GM12878 (cell line): Measurements from ENCODE around the gene CERKL. TPM values are rescaled to one million over a fixed set of nuclear protein-coding genes. Genes with fewer than 3 reads are reported as not detected.

Source experiments
- ATAC-seq: fragments of 200-7000 bp; cut with Tn5 transposase; 3 replicates; pipeline ENCODE4 v1.9.1; 2020; ENCODE audit warnings: mild to moderate bottlenecking, moderate library complexity
- BruUV-seq: library from RNA; stranded (reverse); fragments of 400-500 nt; replicated peaks from 2 replicates; lab custom pipeline; 2021; lab: Mats Ljungman, UMichigan
- CTCF ChIA-PET: fragments of 300-600 bp; sonication (Branson Sonifier 250); formaldehyde crosslinking; extraction: SDS; loops from one replicate; lab custom pipeline; 2021; ENCODE audit warnings: inconsistent platforms; lab: Yijun Ruan, JAX
- POLR2A ChIA-PET: fragments of 350-600 bp; formaldehyde crosslinking; extraction: SDS; loops from one replicate; lab custom pipeline; 2021; ENCODE audit warnings: inconsistent platforms; lab: Charles Lee
- RAD21 ChIA-PET: fragments of 300-600 bp; sonication (Branson Sonifier 250); formaldehyde crosslinking; loops from one replicate; lab custom pipeline; 2023; ENCODE audit warnings: antibody characterized with exemption; ENCODE audit not compliant: unreplicated experiment; lab: Charles Lee
- SMC1A ChIA-PET: fragments of 300-600 bp; sonication (Branson Sonifier 250); formaldehyde crosslinking; loops from one replicate; lab custom pipeline; 2023; ENCODE audit not compliant: unreplicated experiment, uncharacterized antibody; lab: Charles Lee
- DNase-seq: peaks from one replicate; pipeline ENCODE4 v3.0.0-alpha.2; 2011; ENCODE audit warnings: low read depth, low spot score
- FAIRE-seq: peaks from 3 replicates; lab custom pipeline; 2011; peaks lifted over from hg19 to GRCh38; lab: Jason Lieb, UNC
- H2AFZ ChIP-seq: 2 replicates; pipeline ENCODE4 v1.6.0; 2011; ENCODE audit warnings: low read depth, low read length, control low read depth; ENCODE audit not compliant: control insufficient read depth
- H3K27ac ChIP-seq: 2 replicates; pipeline ENCODE4 v1.5.1; 2011; ENCODE audit warnings: control low read depth; ENCODE audit not compliant: control insufficient read depth, insufficient read depth
- H3K27me3 ChIP-seq, 2 experiments: replicated peaks in 1 of 2; 2 replicates each; pipeline versions ENCODE4 v1.6.0 to v1.6.1; 2011; ENCODE audit warnings: low read length in 1 of 2; ENCODE audit not compliant: control insufficient read depth in 2 of 2, insufficient read depth in 2 of 2
- H3K36me3 ChIP-seq, 2 experiments: 2 replicates each; pipeline ENCODE4 v1.5.1; 2011; ENCODE audit warnings: low read length in 1 of 2; ENCODE audit not compliant: control insufficient read depth in 2 of 2, insufficient read depth in 2 of 2
- H3K4me1 ChIP-seq: 2 replicates; pipeline ENCODE4 v1.6.1; 2011; ENCODE audit warnings: mild to moderate bottlenecking, low read length, moderate library complexity, mixed read lengths; ENCODE audit not compliant: control insufficient read depth, insufficient read depth
- H3K4me2 ChIP-seq: 2 replicates; pipeline ENCODE4 v1.6.0; 2011; ENCODE audit warnings: control low read depth; ENCODE audit not compliant: control insufficient read depth, insufficient read depth
- H3K4me3 ChIP-seq: fragments of 200-600 bp; sonication (generic); 2 replicates; pipeline ENCODE4 v1.5.1; 2016
- H3K79me2 ChIP-seq: 2 replicates; pipeline ENCODE4 v1.6.0; 2011; ENCODE audit warnings: low read length; ENCODE audit not compliant: control insufficient read depth, insufficient read depth
- H3K9ac ChIP-seq: 2 replicates; pipeline ENCODE4 v1.8.0; 2011; ENCODE audit warnings: low read length, control low read depth, mixed read lengths; ENCODE audit not compliant: control insufficient read depth, insufficient read depth
- H3K9me3 ChIP-seq: replicated peaks from 3 replicates; pipeline ENCODE4 v1.5.1; 2011; ENCODE audit warnings: mild to moderate bottlenecking, low read length; ENCODE audit not compliant: control insufficient read depth, insufficient read depth
- H4K20me1 ChIP-seq: 2 replicates; pipeline ENCODE4 v1.6.0; 2011; ENCODE audit not compliant: control insufficient read depth, insufficient read depth
- ASH2L ChIP-seq: fragments of 300-600, 200-600 bp; sonication (generic); IDR thresholded peaks from 2 replicates; pipeline ENCODE4 v1.6.1; 2017; ENCODE audit warnings: low read depth, mild to moderate bottlenecking, borderline replicate concordance
- BACH1 ChIP-seq: fragments of 450-650 bp; IDR thresholded peaks from 2 replicates; pipeline ENCODE4 v1.6.1; 2017; ENCODE audit warnings: mild to moderate bottlenecking, borderline replicate concordance
- EED ChIP-seq: sonication (generic); IDR thresholded peaks from 2 replicates; pipeline ENCODE4 v1.6.1; 2016; ENCODE audit warnings: antibody characterized with exemption, low read depth
- EGR1 ChIP-seq, 2 experiments: IDR thresholded peaks; 1 replicate in 1 of 2; 2 replicates in 1 of 2; pipeline ENCODE4 v1.6.1; 2011 to 2012; ENCODE audit warnings: low read depth in 2 of 2, low read length in 2 of 2, borderline replicate concordance in 1 of 2, mild to moderate bottlenecking in 1 of 2, moderate library complexity in 1 of 2
- ESRRA ChIP-seq: IDR thresholded peaks from 2 replicates; pipeline ENCODE4 v1.6.1; 2012; ENCODE audit warnings: mild to moderate bottlenecking, low read length, improper control_type of control experiment
- GABPA ChIP-seq: IDR thresholded peaks from 2 replicates; pipeline ENCODE4 v1.6.1; 2014; ENCODE audit warnings: antibody characterized with exemption, low read depth, mild to moderate bottlenecking, inconsistent platforms
- HDGF ChIP-seq: fragments of 450-650 bp; IDR thresholded peaks from 2 replicates; pipeline ENCODE4 v1.6.1; 2016; ENCODE audit warnings: antibody characterized with exemption
- IRF4 ChIP-seq: IDR thresholded peaks from 2 replicates; pipeline ENCODE4 v1.6.1; 2011; ENCODE audit warnings: low read depth, low read length
- MEF2A ChIP-seq: IDR thresholded peaks from 2 replicates; pipeline ENCODE4 v1.6.1; 2011; ENCODE audit warnings: low read depth, mild to moderate bottlenecking, low read length, moderate library complexity; ENCODE audit not compliant: insufficient read depth
- MTA2 ChIP-seq: fragments of 450-650 bp; IDR thresholded peaks from 2 replicates; pipeline ENCODE4 v1.6.1; 2016; ENCODE audit warnings: low read depth, mild to moderate bottlenecking, moderate library complexity
- NRF1 ChIP-seq: conservative IDR thresholded peaks from 2 replicates; pipeline ENCODE4 v1.6.1; 2011; ENCODE audit warnings: mild to moderate bottlenecking, low read depth, low read length, improper control_type of control experiment
- PML ChIP-seq: IDR thresholded peaks from 2 replicates; pipeline ENCODE4 v1.6.1; 2012; ENCODE audit warnings: low read length, inconsistent platforms
- RELA ChIP-seq: fragments of 450-650 bp; IDR thresholded peaks from 2 replicates; pipeline ENCODE4 v1.8.0; 2014; ENCODE audit warnings: borderline replicate concordance; ENCODE audit not compliant: partially characterized antibody
- SMAD5 ChIP-seq: IDR thresholded peaks from 2 replicates; pipeline ENCODE4 v1.6.1; 2016; ENCODE audit warnings: antibody characterized with exemption, low read depth
- SREBF2 ChIP-seq: IDR thresholded peaks from 2 replicates; pipeline ENCODE4 v1.6.1; 2012; ENCODE audit warnings: mild to moderate bottlenecking, low read length
- STAT1 ChIP-seq: fragments of 450-650 bp; conservative IDR thresholded peaks from 2 replicates; pipeline ENCODE4 v1.6.1; 2014; ENCODE audit warnings: antibody characterized with exemption, mild to moderate bottlenecking
- ZBED1 ChIP-seq: IDR thresholded peaks from 2 replicates; pipeline ENCODE4 v1.6.1; 2016; ENCODE audit warnings: borderline replicate concordance
- WGBS: methylation state at CpG from one replicate; pipeline ENCODE4 v1.1.6; 2016; ENCODE audit warnings: low lambda C conversion rate; ENCODE audit not compliant: insufficient replicate concordance, insufficient coverage; ENCODE audit errors: missing lambda C conversion rate; 5-methylcytosine and 5-hydroxymethylcytosine counted together
- in situ Hi-C: fragments of 300-500 bp; cut with MboI; formaldehyde crosslinking; loops from 9 replicates; pipeline ENCODE4 v1.14.3; 2018; ENCODE audit warnings: mixed read lengths
- intact Hi-C: fragments of 100-400 bp; cut with micrococcal nuclease; formaldehyde crosslinking; loops from one replicate; pipeline ENCODE4 v1.14.2; 2022; ENCODE audit not compliant: unreplicated experiment
- polyA plus RNA-seq, 11 experiments: library from polyadenylated mRNA; depleted of rRNA in 4 of 11; unstranded in 6 of 11; stranded (reverse) in 5 of 11; fragments of >200 nt; fragmentation: Nextera tagmentation in 4 of 11; fragmentation: Illumina TruSeq in 1 of 11; extraction: Ambion mirVana in 4 of 11; extraction: Trizol in 1 of 11; gene quantifications; 1 replicate in 1 of 11; 2 replicates in 10 of 11; pipeline versions ENCODE4 v1.2.1 to v1.2.3, GENCODE V29; 2011 to 2016; ENCODE audit warnings: inconsistent platforms in 2 of 11, missing spikeins in 2 of 11, low read depth in 1 of 11
- total RNA-seq, 4 experiments: library from RNA; depleted of rRNA in 3 of 4; stranded (reverse); fragments of >200 nt in 3 of 4; fragmentation: Illumina TruSeq in 1 of 4; extraction: Trizol in 1 of 4; gene quantifications; 2 replicates each; pipeline versions ENCODE4 v1.2.1 to v1.2.3, GENCODE V29; 2013 to 2021
- TF ChIP-seq, protein P1 (sequence below): IDR thresholded peaks from 2 replicates; pipeline ENCODE4 v1.6.1; 2012; ENCODE audit warnings: low read depth, low read length, improper control_type of control experiment
- TF ChIP-seq, protein P2 (sequence below): fragments of 450-650 bp; IDR thresholded peaks from 2 replicates; pipeline ENCODE4 v1.6.1; 2017; ENCODE audit warnings: mild to moderate bottlenecking, low read depth, inconsistent platforms; ENCODE audit not compliant: poor library complexity, severe bottlenecking

Gene CERKL
- total and polyA plus RNA-seq, 10 of the 15 experiments (the other 5 are each of a cell fraction or from before 2014, with no cell fraction given) = 0.05 to 23.0 (median 6.0) TPM; not detected in 2

DNA sequence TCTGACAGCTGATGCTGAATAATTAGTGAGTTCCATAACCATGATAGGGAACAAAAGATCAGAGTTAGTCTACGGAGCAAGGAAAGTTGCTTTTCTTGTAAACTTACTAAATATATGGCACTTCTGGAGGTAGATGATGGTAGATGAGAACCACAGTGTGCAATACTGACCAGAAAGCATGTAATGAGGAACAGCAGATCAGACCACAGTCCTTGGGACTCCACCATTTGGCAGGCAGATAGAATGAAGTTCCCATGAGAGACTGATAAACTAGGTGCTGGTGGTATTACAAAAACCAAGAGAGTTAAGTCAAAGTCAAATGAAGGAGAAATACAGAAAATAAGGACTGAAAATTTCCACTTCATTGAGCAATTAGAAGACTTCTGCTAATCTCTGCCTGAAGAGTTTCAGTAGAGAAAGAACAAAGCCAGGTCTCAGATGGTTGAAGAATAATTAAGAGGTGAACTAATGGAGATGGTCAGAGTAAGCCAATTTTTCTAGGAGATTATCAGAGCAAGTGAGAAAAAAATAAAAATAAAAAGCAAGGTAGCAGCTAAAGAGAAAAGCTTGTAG lies 10.4 kb downstream of the CERKL start:
- CTCF ChIA-PET = interaction anchor here (1.0 to 1.9 kb wide), 6 partner anchors 9 to 73 kb away, joined by 3 to 5 read pairs (median 4); no protein-coding TSS in a partner anchor
- no peak overlapping the region for H3K27ac ChIP-seq
- RAD21 ChIA-PET = no interaction called here
- FAIRE-seq = no peak
- no peak overlapping the region for H3K4me2 ChIP-seq
- in situ Hi-C loops = no loop called here
- H4K20me1 ChIP-seq = no peaks in the 10 kb centered on the region
- H3K27me3 ChIP-seq = no peaks in the 10 kb centered on the region
- no peak overlapping the region for H3K4me3 ChIP-seq
- no peaks in the 10 kb centered on the region for H3K36me3 ChIP-seq
- no peaks in the 10 kb centered on the region for H3K79me2 ChIP-seq
- WGBS = 40% methylated on average over 1 of the region's 1 CpG
- no peak overlapping the region for H3K9ac ChIP-seq
- H3K9me3 ChIP-seq = no peaks in the 10 kb centered on the region
- SMC1A ChIA-PET = interaction anchor here (0.7 to 2.0 kb wide), 8 partner anchors 9 to 68 kb away, joined by 3 to 9 read pairs (median 3); no protein-coding TSS in a partner anchor
- POLR2A ChIA-PET = no interaction called here
- no peak for ATAC-seq
- no peaks in the 10 kb centered on the region for H3K4me1 ChIP-seq
- no TSS peak for BruUV-seq
- no peak overlapping the region for H2AFZ ChIP-seq
- DNase-seq = no peak
- no peak for TF ChIP-seq ASH2L
- TF ChIP-seq SREBF2 = no peak
- no peak for TF ChIP-seq HDGF
- TF ChIP-seq ESRRA = no peak
- no peak for TF ChIP-seq PML
- no peak for TF ChIP-seq NRF1
- no peak for TF ChIP-seq MEF2A
- TF ChIP-seq, protein P1, sequence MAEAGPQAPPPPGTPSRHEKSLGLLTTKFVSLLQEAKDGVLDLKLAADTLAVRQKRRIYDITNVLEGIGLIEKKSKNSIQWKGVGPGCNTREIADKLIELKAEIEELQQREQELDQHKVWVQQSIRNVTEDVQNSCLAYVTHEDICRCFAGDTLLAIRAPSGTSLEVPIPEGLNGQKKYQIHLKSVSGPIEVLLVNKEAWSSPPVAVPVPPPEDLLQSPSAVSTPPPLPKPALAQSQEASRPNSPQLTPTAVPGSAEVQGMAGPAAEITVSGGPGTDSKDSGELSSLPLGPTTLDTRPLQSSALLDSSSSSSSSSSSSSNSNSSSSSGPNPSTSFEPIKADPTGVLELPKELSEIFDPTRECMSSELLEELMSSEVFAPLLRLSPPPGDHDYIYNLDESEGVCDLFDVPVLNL = no peak
- no peak for TF ChIP-seq EGR1 (IDR thresholded peaks at IDR 0.05; ENCODE audit: borderline replicate concordance in 1 of 2, low read depth in 2 of 2, low read length in 2 of 2)
- no peak for TF ChIP-seq MTA2
- TF ChIP-seq EED = no peak
- TF ChIP-seq, protein P2, sequence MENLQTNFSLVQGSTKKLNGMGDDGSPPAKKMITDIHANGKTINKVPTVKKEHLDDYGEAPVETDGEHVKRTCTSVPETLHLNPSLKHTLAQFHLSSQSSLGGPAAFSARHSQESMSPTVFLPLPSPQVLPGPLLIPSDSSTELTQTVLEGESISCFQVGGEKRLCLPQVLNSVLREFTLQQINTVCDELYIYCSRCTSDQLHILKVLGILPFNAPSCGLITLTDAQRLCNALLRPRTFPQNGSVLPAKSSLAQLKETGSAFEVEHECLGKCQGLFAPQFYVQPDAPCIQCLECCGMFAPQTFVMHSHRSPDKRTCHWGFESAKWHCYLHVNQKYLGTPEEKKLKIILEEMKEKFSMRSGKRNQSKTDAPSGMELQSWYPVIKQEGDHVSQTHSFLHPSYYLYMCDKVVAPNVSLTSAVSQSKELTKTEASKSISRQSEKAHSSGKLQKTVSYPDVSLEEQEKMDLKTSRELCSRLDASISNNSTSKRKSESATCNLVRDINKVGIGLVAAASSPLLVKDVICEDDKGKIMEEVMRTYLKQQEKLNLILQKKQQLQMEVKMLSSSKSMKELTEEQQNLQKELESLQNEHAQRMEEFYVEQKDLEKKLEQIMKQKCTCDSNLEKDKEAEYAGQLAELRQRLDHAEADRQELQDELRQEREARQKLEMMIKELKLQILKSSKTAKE = no peak
- no peak for TF ChIP-seq ZBED1
- no peak for TF ChIP-seq GABPA
- no peak for TF ChIP-seq SMAD5
- TF ChIP-seq RELA = no peak
- no peak for TF ChIP-seq BACH1
- no peak for TF ChIP-seq IRF4
- TF ChIP-seq STAT1 = no peak
- intact Hi-C loops = no loop called here
